Effector CD8-positive, alpha-beta T cell (primary cell): ENCODE results near the gene PRDM5.

Source experiments
- DNase-seq: peaks from one replicate; lab custom pipeline; 2025; lab: John Stamatoyannopoulos, UW

The PRDM5 gene

DNA sequence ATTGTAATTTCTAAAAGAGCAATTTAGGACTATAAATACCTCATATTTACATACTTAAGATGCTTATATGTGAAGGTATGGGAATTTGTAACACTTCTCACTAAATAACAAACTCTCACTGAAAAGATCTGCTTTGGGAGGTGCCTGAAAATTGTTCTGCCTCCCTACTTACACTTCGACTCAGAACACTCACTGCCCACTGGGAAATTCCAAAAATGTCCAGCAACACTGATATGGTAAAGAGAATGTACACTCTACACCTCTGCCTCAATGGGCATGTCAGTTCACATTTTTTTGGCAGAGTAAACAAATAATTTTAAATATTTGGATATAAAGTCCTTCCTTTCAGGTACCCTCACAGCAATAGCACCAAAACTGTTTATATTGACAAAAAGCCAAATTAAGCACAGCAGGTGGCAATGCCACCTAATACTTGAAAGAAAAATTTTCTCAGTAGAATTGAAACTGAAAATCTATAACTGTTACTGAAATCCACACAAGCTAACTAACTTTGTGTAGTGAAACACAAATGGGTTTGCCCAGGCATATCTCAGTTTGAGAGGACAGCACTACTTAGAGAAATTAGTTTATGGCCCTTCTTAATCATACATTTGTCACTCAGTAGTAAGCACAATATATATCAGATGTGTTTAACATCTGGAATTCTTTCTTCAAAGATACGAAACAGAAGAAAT lies 67.1 kb downstream of the PRDM5 start:
- DNase-seq: no peak

DNA sequence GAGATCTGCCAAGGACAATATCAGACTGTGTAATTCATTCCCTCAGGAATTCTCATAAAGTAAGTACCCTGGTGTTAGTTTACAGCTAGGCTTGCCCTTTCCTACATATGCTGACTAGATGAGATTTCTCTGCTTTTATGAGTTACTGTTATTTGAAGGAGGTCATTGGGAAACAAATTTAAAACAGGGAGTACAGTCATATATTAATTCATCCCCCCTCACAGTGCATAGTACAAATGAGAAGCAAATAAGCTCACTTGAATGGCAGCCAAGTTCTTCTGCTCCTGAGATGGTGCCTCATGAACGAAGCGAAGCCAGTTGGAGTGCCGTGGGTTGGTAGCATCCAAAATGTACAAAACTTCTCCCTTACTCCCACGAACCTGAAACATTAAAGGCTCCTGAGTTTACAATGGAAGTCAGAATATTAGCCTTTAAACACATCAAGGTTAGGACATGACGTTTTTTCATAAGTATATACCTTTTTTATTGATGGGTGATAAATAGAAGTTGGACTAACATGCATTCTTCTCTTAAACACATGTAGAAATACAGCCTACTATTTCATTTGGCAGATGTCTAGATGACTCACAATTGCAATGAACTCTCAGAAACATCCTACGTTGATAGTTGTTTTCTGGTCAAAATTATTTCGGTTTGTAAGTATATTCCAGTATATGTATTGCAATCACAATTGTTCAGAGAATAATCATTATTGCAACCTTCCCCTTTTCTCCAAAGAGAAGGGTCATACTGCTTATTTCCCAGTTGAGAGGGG lies 69.2 kb downstream of the PRDM5 start:
- no peak for DNase-seq

DNA sequence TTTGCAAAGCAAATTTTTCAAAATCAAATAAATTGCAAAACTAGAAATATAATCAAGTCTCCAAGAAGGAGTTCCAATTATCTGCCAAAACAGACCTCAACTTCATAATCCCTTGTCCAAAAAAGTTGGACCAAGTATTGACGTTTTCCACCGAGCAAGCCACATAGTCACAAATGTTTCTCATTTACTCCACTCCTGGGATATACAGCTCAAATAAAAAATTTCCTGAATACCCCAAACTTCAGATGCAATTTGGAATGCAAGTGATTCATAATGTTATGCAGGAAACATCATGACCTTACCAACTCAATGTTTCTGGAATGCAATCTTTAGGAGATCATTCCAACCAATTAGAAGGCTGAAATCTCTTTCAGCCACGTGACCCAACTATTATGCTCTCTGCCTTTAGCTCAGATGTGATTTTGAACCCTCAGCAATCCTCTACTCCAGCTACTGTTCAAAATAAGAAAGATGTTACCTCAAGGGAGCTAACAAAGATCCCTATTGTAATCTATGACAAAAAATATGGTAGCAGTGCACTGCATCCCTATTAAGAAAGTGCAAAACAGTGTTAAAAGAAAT lies 72.4 kb downstream of the PRDM5 start:
- DNase-seq: no peak

DNA sequence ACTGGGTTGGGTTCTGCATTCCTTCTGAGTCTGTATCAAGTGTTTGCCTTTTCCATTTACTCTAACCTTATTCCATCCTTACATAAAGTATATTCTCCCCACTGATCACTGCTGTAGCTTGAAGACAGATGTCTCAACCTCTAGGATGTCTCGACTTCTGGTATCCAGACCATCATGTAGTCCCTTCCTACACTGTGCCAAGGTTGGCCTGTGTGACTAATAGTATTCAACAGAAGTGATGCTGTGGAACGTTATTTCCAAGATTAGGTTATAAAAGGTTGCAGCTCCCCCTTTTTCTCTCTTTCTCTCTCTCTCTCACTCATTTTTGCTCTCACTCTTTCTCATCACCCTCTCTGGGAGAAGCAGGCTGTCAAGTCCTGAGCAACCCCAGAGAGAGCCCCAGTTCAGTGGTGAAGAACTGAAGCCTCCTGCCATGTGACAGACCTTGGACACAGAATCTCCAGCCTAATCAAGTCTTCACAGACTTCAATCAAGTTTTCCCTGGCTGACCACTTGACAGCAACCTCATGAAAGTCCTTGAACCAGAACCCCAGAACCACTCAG lies 75.4 kb downstream of the PRDM5 start:
- DNase-seq: no peak

DNA sequence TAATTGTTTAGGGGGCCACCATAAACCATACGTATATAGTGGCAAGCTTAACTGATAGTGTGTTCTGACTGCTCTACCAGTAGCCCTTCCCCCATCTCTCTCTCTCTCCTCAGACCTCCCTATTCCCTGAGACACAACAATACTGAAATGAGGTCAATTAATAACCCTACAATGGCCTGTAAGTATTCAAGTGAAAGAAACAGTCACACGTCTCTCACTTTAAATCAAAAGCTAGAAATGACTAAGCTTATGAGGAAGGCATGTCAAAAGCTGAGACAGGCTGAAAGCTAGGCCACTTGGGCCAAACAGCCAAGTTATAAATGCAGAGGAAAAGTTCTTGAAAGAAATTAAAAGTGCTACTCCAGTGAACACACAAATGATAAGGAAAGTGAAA lies 78.0 kb downstream of the PRDM5 start:
- DNase-seq: no peak

DNA sequence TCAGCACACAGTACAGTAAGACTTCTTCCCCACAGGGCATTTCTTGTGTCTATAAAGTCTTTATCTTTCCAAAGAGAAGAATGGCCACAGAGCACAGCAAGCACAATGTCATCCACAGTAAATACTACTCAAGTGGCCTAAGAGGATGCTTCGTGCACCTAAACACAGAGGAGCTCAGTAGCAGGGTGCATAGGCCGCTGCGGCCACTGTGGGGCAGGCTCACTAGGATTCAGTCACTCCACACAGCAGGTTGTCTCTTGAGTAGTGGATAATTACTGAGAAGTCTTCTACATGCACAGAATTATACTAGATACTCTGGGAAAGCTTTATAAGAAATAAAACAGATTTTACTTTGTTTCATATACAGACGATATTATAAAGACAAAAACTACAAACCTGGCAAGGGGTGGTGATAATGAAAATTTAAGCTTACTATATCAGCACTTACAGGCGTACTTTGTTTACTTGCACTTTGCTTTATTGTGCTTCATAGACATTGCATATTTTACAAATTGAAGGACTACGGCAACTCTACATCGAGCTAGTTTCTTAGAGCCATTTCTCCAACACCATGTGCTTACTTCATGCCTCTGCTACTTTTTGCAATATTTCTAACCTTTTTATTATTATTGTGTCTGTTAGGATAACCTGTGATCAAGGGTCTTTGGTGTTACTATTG lies 78.5 kb downstream of the PRDM5 start:
- DNase-seq: no peak

DNA sequence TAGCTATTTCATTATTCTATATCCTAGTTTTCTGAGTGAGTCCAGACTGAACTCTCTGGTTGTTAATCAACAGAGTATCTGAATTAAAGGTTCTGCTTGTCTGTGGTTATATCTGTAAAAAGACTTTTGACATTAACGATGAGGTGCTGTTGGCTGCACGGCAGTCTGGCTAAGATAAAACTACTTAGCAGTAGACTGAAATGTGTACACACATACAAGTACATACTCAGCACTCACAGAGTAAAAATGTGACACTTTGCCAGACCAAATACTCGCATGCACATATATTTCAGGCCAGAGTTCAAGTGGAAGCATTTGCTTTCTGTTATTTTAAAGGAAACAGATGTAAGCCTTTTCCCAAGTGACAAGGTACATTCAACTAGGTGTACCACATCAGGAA lies 80.5 kb downstream of the PRDM5 start:
- DNase-seq: no peak

DNA sequence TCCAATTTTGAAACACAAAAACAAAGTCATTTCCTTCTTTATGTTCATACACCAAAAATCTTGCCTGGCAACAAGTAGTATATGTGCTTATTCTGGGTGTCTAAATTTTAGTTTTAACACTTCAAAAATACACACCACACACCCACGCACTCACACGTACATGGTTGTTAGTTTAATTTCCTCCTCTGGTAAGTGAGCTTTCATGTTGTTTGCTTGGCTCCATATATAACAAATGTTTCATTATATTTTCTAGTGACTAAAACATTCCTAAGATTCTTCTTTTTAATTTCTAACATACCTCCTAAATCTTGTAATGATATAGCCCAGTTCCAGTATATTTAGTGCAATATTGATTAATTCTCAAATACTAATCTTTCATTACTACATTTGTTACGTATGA lies 80.9 kb downstream of the PRDM5 start:
- DNase-seq: no peak

DNA sequence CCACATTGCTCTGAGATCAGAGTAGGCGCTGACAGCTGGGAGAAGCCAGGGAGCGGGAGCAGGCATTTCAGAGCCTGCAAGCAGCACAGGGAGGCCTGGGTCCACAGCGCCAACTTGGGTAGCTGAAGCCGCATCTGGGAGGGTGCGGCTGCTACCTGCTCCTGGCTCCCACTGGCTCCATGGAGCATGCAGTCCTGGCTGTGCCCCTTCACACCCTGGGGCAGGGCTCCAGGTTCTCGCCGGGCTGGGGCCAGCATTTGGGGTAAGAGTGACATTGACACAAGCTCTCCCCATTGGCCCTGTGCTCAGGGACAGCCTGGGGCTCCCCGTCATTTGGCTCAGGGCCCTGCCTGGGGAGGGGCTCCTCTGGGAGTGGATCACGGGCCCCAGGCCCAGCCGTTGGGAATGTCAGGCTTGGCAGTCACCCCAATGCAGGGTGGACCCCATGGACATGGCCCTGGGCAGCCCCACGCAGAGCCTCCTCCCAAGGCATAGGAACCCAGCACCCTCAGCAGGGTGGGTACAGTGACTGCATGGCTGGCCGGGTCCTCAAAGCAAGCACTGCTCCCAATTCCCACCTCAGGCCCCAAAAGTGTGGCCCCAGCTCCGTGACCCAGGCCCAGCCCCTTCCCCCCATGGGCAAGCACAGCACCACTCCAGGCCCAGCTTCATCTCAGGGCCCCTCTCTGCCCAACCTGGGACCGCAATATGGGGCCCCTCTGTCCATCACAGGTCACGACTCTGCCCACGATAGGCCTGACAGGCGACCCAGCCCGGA lies 82.4 kb downstream of the PRDM5 start:
- no peak for DNase-seq

DNA sequence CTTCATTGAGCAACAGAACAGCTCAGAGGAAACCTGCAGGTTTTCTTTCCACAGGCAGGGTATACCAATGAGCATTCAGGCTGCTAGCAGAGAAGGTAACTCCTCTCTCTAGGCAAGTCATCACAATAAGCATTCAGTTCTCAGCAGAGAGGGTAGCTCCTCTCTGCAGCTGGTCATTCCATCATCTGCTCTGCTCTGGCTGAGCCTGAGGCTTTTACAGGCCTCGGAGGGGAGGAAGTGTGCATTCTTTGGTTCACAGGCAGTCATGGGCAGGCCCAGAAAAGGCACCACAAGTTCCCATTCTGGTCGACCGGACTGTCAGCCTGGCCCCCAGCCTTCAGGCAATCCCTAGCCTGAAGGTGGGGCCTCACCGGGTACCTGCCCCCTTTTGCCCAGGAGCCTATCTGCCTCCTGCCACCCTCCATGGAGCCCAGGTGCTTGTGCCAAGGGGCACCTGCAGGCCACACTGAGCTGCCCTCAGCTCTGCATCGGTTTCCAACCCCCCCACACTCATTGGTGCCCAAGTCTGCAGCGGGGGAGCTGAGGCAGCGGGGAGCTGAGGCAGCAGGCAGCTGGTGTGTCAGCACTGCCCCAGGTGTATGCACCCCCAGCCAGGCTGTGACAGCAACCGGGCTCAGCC lies 83.1 kb downstream of the PRDM5 start:
- no peak for DNase-seq

DNA sequence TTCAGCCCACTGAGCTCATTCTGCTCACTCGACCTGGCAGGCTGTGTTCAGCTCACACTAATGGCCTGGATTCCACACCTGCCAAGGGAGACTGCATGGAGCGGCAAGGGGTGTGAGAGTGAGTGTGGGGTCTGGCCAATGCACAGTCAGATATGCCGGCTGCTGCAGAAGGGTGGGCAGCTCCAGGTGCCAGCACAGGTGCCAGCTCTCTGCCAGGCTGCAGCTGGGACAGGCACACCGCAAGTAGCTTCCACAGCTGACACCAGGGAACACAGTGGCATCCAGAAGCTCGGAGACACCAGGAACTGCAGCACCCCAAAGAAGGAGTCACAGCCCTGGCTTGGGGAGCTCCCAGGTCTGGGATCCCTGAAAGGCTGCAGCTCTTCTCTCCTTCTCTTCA lies 83.7 kb downstream of the PRDM5 start:
- DNase-seq: no peak

DNA sequence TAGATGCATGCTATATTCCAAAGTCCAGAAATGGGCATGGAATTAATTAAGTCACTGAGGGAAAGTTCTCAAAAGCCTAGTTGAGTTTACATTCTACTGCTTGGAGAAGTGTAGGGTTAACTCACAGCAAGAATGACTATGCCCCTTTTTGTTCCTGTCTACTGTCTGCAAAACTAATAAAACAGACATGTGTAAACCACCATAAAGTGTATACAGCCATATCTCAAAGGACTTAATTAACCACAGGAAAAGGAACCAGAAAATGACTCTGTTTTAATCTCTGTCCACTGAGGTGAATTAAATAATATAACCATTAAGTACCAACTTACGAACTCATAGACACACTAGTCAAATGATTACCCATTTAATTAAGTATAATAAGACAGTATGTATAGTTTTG lies 84.9 kb downstream of the PRDM5 start:
- DNase-seq: no peak

DNA sequence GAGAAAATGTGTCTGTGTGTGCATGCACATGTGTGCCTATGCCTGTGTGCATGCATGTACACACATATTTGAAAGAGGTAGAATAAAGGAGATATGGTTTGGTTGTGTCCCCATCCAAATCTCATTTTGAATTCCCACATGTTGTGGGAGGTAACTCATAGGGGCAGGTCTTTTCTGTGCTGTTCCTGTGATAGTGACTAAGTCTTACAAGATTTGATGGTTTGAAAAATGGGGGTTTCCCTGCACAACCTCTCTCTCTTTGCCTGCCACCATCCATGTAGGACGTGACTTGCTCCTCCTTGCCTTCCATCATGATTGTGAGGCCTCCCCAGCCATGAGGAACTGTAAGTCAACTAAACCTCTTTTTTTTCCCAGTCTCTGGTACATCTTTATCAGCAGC lies 87.2 kb downstream of the PRDM5 start:
- DNase-seq: no peak

DNA sequence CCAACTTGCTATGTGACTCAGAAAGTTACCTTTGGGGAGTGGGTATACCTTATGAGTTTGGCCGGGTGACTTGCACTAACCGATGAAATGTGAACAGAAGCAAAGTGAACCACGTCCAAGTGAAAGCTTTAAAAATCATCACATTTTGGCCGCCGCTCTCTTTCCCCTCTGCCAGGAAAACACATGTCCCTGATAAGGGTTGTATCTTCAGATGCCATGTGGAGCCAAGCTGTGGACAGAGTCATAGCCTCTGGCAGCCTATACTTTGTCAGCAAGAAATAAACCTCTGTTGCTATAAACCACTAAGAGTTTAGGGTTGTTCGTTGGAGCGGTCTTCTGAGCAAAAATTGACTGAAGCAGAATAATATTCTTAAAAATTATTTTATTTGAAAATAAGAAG lies 92.3 kb downstream of the PRDM5 start:
- DNase-seq: no peak

DNA sequence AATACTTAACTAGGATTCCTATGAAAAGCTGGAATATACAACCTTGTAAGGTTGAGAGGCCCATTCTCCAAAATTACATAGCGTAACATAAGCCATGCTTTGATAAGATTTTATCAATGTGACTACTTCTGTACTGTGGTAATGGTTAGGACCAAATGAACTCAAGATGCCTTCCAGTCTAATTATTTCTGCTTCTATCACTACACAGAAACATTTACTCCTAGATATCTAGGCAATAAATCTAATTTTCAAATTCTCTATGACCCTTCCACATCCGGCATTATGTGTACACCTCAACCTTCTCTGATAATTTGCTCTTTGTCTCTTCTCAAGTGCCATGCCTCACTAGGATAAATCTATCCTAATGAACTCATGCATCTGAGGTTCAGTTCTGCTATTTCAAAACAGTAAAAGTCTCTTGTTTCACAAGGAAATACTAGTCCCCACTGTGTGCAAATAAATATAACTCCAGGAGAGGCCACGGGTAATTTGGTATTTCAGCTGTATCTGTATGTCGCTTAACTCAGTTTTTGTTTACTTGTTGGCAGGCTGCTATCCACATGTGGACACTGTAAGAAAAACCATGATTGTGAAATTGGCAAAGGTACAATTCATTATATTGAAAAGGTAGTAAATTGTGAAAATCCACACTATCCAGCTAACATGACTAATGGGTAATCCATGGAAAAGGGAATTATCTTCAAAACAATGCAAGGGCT lies 93.3 kb downstream of the PRDM5 start:
- no peak for DNase-seq

DNA sequence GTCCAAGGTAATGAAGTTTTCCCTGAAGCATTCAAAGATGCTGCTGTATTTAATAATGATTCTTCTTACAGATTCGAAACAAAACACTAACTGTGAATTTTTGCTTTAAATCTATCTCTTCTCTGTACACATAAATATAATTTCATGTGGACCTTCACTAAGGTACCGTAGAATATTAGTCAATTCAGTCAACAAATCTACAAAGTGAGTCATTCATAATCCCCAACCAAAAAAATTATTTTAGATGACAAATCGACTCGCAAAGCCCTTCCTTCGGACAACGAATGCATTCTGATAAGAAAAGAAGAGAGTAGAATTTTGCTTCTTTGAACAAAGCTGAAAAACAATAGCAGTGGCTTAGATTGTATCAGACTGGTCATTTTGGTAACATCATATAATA lies 95.7 kb downstream of the PRDM5 start:
- no peak for DNase-seq

DNA sequence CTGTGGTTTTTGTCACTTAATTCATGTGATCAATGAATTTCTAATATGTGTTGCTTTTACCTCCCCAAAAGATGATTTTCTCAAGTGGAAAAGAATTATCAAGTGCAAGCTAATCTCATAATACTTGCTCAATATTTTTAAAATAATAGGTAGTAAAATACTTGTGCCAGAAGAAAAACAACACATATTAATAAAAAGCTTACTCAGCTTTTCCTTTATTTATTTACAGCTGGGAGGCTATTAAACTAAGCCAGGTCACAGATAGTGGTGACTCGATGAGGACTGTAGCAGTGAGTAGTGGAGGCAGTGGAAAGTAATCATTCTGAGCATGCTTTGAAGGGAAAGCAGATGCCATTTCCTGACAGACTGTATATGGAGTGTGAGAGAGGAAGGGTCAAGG lies 96.1 kb downstream of the PRDM5 start:
- no peak for DNase-seq

DNA sequence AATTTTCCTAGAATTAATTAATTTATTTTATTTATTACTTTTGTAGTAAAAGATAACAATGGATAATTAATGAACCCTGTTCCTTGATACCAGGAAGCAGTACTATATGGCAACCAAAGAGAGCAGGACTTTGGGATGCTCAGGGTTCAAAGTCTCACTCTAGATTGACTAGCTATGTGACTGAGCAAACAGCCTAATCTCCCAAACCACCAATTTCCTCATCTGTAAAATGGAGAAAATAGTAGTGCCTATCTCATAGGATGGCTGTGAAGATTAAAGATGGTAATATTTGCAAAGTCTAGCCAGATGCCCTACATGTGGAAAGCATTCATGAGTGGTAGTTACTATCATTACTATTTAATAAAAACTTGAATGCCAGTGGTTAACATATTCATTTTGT lies 97.6 kb downstream of the PRDM5 start:
- DNase-seq: no peak

DNA sequence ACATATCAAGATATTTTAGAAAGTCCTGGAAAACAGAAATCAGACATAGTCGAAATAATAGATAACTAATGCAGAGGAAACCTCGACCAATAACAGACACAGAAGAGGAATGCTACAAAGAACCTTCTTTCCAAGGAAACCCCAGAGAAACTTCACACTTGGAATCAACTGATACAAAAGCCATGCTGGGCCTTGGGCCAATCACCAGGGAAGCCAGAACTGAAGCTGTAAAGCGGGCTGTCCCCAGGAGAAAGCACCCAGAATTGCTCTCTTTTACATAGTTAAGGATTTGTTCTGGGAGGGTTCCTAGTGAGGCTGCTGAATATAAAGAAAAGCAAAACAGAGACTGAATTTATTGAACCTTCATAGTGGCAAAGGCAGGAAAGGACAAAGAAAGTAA lies 100.5 kb downstream of the PRDM5 start:
- no peak for DNase-seq

DNA sequence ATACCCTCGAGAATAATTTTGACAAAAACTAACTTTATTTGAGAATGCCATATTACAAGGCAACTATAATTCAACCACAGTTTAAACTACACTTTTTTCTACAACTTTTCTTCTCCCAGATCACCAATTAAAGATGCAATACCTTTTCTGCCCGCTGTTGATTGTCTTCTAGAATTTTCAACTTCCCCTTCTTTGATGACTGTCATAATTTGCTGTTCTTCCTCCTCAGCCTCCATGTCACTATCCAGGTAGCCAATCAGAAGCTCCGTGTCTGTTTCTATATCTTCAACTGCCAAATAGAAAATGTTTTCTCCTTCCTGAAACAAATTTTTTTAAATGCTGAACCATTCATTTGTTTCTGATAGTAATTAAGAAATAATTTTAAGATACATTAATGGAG lies 101.5 kb downstream of the PRDM5 start:
- DNase-seq: no peak
